Colonic mucosa (tissue), 4 donors: ENCODE measurements around the gene OR2W1. TPM values are rescaled to one million over a fixed set of nuclear protein-coding genes. Genes with fewer than 3 reads are reported as not detected.

Experiments used
- DNase-seq: peaks from one replicate; pipeline ENCODE4 v3.0.0-alpha.2; 2020
- H3K27ac ChIP-seq: fragments of 200-600 bp; one replicate; pipeline ENCODE4 v1.8.0; 2021
- H3K27me3 ChIP-seq: fragments of 200-600 bp; one replicate; pipeline ENCODE4 v1.8.0; 2021
- H3K36me3 ChIP-seq: fragments of 200-600 bp; one replicate; pipeline ENCODE4 v1.8.0; 2021
- H3K4me1 ChIP-seq: fragments of 200-600 bp; one replicate; pipeline ENCODE4 v1.8.0; 2021; ENCODE audit warnings: mild to moderate bottlenecking
- H3K4me3 ChIP-seq: fragments of 200-600 bp; one replicate; pipeline ENCODE4 v1.8.0; 2021
- H3K9ac ChIP-seq, 2 donors: one replicate each; pipeline ENCODE4 v1.7.0; 2013; ENCODE audit warnings: control low read depth in 2 of 2, low read depth in 2 of 2, low read length in 2 of 2
- H3K9me3 ChIP-seq: fragments of 200-600 bp; one replicate; pipeline ENCODE4 v1.8.0; 2021
- CTCF ChIP-seq: fragments of 200-600 bp; IDR thresholded peaks from one replicate; pipeline ENCODE4 v1.8.0; 2022; ENCODE audit warnings: antibody characterized with exemption, mild to moderate bottlenecking
- intact Hi-C: fragments of 100-400 bp; cut with DNase I; formaldehyde crosslinking; loops from one replicate; pipeline ENCODE4 v1.14.1; 2022
- total RNA-seq, 2 donors: library from RNA; stranded (reverse); fragmentation: NEBNext Ultra II Directional in 1 of 2; extraction: Animal tissue kit (Norgen Biotek cat#: 25700) in 1 of 2; gene quantifications; one replicate each; pipeline ENCODE4 v1.2.1, GENCODE V29; 2021
- donor health status: healthy.
- donor health status: DM: no; HTN: no; CAD: no.
- donor health status: DM: no; HTN: no; CAD: no.

The OR2W1 gene
- total RNA-seq, result not detected

- Histone ChIP-seq H3K4me3 (no peak within 1 kb of the TSS), H3K9me3 (no peaks in the 10 kb centered on the region), H3K9ac (no peak within 1 kb of the TSS), H3K27ac (no peak within 1 kb of the TSS), H3K4me1 (no peaks in the 10 kb centered on the region), H3K27me3 (no peaks in the 10 kb centered on the region), H3K36me3 (no peaks in the 10 kb centered on the region)
- no peak for DNase-seq
- intact Hi-C loops, result no loop called here
- TF ChIP-seq CTCF, result no peak
Measured at GRCh38 chr6:29045075-29045474, at the start of gene OR2W1. Gene OR2W1, minus strand, starts transcription at chr6:29045175. Its CDS starts 0 bp downstream, at chr6:29045175.

GRCh38 chr6:29092957-29093356 is 48.0 kb upstream of the OR2W1 start:
- intact Hi-C loops, result no loop called here
- DNase-seq, result no peak
- no peak for TF ChIP-seq CTCF
- Histone ChIP-seq H3K27me3 (no peaks in the 10 kb centered on the region), H3K4me3 (no peak overlapping the region), H3K27ac (no peak overlapping the region), H3K36me3 (no peaks in the 10 kb centered on the region), H3K4me1 (no peaks in the 10 kb centered on the region), H3K9me3 (no peaks in the 10 kb centered on the region), H3K9ac (no peak overlapping the region)

- H3K9ac ChIP-seq, result no peak within 1 kb of the TSS
- DNase-seq, result no peak
- no peaks in the 10 kb centered on the region for H3K36me3 ChIP-seq
- H3K4me3 ChIP-seq, result no peak within 1 kb of the TSS
- H3K27ac ChIP-seq, result no peak within 1 kb of the TSS
- intact Hi-C loops, result no loop called here
- H3K9me3 ChIP-seq, result no peaks in the 10 kb centered on the region
- no peaks in the 10 kb centered on the region for H3K4me1 ChIP-seq
- no peaks in the 10 kb centered on the region for H3K27me3 ChIP-seq
- no peak for TF ChIP-seq CTCF
Measured at GRCh38 chr6:29087213-29087612, 42.2 kb upstream of the OR2W1 start, which contains the start of gene OR2B3. Gene OR2B3, minus strand, starts transcription at chr6:29087313. Its CDS starts 65 bp downstream, at chr6:29087248.

- Histone ChIP-seq H3K27ac (no peak overlapping the region), H3K4me1 (no peaks in the 10 kb centered on the region), H3K9ac (no peak overlapping the region), H3K27me3 (no peaks in the 10 kb centered on the region), H3K4me3 (no peak overlapping the region), H3K9me3 (no peaks in the 10 kb centered on the region), H3K36me3 (no peaks in the 10 kb centered on the region)
- no peak for TF ChIP-seq CTCF
- DNase-seq, result no peak
- intact Hi-C loops, result no loop called here
Measured at GRCh38 chr6:29082457-29082856, 37.5 kb upstream of the OR2W1 start.

DNA sequence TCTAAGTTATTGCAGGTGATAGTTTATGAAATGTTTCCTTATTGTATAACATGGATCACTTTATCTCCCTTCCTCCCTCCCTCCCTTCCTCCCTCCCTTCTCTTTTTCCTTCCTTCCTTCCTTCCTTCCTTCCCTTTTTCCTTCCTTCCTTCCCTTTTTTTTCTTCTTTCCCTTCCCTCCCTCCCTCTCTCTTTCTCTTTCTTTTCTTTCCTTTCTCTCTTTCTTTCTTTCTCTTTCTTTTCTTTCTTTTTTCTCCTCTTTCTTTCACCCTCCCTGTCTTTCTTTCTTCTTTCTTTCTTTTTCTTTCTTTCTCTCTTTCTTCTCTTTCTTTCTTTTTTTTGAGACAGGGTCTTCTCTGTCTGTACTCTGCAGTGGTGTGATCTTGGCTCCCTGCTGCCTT is 36.3 kb upstream of the OR2W1 start:
- TF ChIP-seq CTCF, result no peak
- DNase-seq, result no peak
- Histone ChIP-seq H3K4me3 (no peak overlapping the region), H3K9me3 (no peaks in the 10 kb centered on the region), H3K4me1 (no peaks in the 10 kb centered on the region), H3K27me3 (no peaks in the 10 kb centered on the region), H3K9ac (no peak overlapping the region), H3K27ac (no peak overlapping the region), H3K36me3 (no peaks in the 10 kb centered on the region)
- intact Hi-C loops, result no loop called here

DNA sequence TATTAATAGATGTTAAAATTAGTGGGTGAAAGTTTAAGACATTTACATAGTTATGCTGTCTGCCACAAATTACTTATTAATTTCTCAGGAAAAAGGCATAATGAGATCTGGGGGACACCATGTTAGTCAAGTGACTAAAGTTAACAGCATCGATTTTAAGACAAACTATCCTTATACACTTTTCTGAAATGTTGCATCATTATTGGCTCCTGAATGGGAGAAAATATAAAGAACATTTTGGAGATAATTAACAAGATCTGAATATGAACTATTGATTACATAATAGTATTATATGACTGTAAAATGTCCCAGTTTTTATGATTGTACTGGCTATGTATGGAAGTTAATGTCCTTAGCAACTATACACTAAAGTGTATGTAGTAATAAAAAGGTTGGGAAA is 34.2 kb upstream of the OR2W1 start:
- H3K4me1 ChIP-seq, result no peaks in the 10 kb centered on the region
- intact Hi-C loops, result no loop called here
- H3K9ac ChIP-seq, result no peak overlapping the region
- H3K27ac ChIP-seq, result no peak overlapping the region
- H3K9me3 ChIP-seq, result no peaks in the 10 kb centered on the region
- no peaks in the 10 kb centered on the region for H3K36me3 ChIP-seq
- no peak for DNase-seq
- no peaks in the 10 kb centered on the region for H3K27me3 ChIP-seq
- no peak for TF ChIP-seq CTCF
- H3K4me3 ChIP-seq, result no peak overlapping the region
